Neural cell (in vitro differentiated cells): ENCODE data around the gene THRAP3. TPM values are rescaled to one million over a fixed set of nuclear protein-coding genes. Genes with fewer than 3 reads are reported as not detected.

Experiments used
- H2AFZ ChIP-seq: fragments of 200-600, 300-800 bp; sonication (generic), shearing (Covaris generic); 2 replicates; pipeline ENCODE4 v1.6.0; 2014; ENCODE audit warnings: low read depth, mild to moderate bottlenecking, antibody characterized with exemption, low read length, moderate library complexity
- H3F3A ChIP-seq: fragments of 200-600 bp; shearing (Covaris generic); 2 replicates; pipeline ENCODE4 v1.6.1; 2016; ENCODE audit warnings: mild to moderate bottlenecking, moderate library complexity, mixed read lengths, antibody characterized with exemption, low read length; ENCODE audit not compliant: insufficient read depth, poor library complexity, severe bottlenecking
- H3K27ac ChIP-seq: fragments of 200-600, 300-800 bp; sonication (generic), shearing (Covaris generic); 2 replicates; pipeline ENCODE4 v1.5.1; 2014; ENCODE audit warnings: mild to moderate bottlenecking, low read length, moderate library complexity
- H3K27me3 ChIP-seq: fragments of 300-800, 200-600 bp; sonication (generic), shearing (Covaris generic); 2 replicates; pipeline ENCODE4 v1.6.0; 2014; ENCODE audit warnings: mild to moderate bottlenecking, low read depth, low read length, moderate library complexity; ENCODE audit not compliant: insufficient read depth
- H3K36me3 ChIP-seq: fragments of 300-800, 200-600 bp; sonication (generic), shearing (Covaris generic); 2 replicates; pipeline ENCODE4 v1.5.1; 2014; ENCODE audit warnings: mild to moderate bottlenecking, antibody characterized with exemption, low read length, moderate library complexity; ENCODE audit not compliant: insufficient read depth
- H3K4me2 ChIP-seq: fragments of 300-800, 200-600 bp; sonication (generic), shearing (Covaris generic); 2 replicates; pipeline ENCODE4 v1.6.0; 2014; ENCODE audit warnings: mild to moderate bottlenecking, low read length
- H3K4me3 ChIP-seq: fragments of 300-800, 200-600 bp; sonication (generic), shearing (Covaris generic); 2 replicates; pipeline ENCODE4 v1.5.1; 2014; ENCODE audit warnings: mild to moderate bottlenecking, low read length, moderate library complexity
- H3K79me2 ChIP-seq: fragments of 200-600 bp; shearing (Covaris generic); replicated peaks from 2 replicates; pipeline ENCODE4 v1.6.0; 2014; ENCODE audit warnings: mild to moderate bottlenecking, low read length, moderate library complexity; ENCODE audit not compliant: insufficient read depth
- H3K9ac ChIP-seq: fragments of 300-800, 200-600 bp; sonication (generic), shearing (Covaris generic); 2 replicates; pipeline ENCODE4 v1.6.1; 2016; ENCODE audit warnings: mild to moderate bottlenecking, low read length, mixed read lengths
- H3K9me2 ChIP-seq: fragments of 200-600 bp; shearing (Covaris generic); 2 replicates; pipeline ENCODE4 v1.6.1; 2016; ENCODE audit warnings: mild to moderate bottlenecking, low read length, mixed read lengths; ENCODE audit not compliant: insufficient read depth
- H3K9me3 ChIP-seq: fragments of 200-600, 300-800 bp; sonication (generic), shearing (Covaris generic); 2 replicates; pipeline ENCODE4 v1.6.1; 2016; ENCODE audit warnings: mild to moderate bottlenecking, mixed run types, low read length, moderate library complexity, mixed read lengths
- H4K20me1 ChIP-seq: fragments of 200-600 bp; shearing (Covaris generic); 2 replicates; pipeline ENCODE4 v1.6.1; 2016; ENCODE audit warnings: mild to moderate bottlenecking, mixed run types; ENCODE audit not compliant: insufficient read depth
- EP300 ChIP-seq: fragments of 450-650 bp; conservative IDR thresholded peaks from 2 replicates; pipeline ENCODE4 v1.6.1; 2014; ENCODE audit warnings: antibody characterized with exemption, mild to moderate bottlenecking, moderate library complexity; ENCODE audit not compliant: poor library complexity, severe bottlenecking
- EZH2 ChIP-seq: fragments of 200-600, 300-800 bp; shearing (Covaris generic), sonication (generic); IDR thresholded peaks from 2 replicates; pipeline ENCODE4 v1.6.1; 2014; ENCODE audit warnings: antibody characterized with exemption, low read length, borderline replicate concordance, mild to moderate bottlenecking; ENCODE audit not compliant: insufficient read depth, poor library complexity, severe bottlenecking
- MXI1 ChIP-seq: fragments of 450-650 bp; conservative IDR thresholded peaks from 2 replicates; pipeline ENCODE4 v1.6.1; 2014; ENCODE audit warnings: antibody characterized with exemption, mild to moderate bottlenecking; ENCODE audit not compliant: poor library complexity, severe bottlenecking
- POLR2AphosphoS5 ChIP-seq: IDR thresholded peaks from 2 replicates; pipeline ENCODE4 v1.6.1; 2012
- RAD21 ChIP-seq: fragments of 450-650 bp; conservative IDR thresholded peaks from 2 replicates; pipeline ENCODE4 v1.6.1; 2014; ENCODE audit warnings: antibody characterized with exemption, mild to moderate bottlenecking, moderate library complexity
- SMC3 ChIP-seq: fragments of 450-650 bp; conservative IDR thresholded peaks from 2 replicates; pipeline ENCODE4 v1.6.1; 2014; ENCODE audit warnings: antibody characterized with exemption, mild to moderate bottlenecking, moderate library complexity; ENCODE audit not compliant: poor library complexity
- TAF1 ChIP-seq: IDR thresholded peaks from 2 replicates; pipeline ENCODE4 v1.6.1; 2012; ENCODE audit warnings: low read depth
- polyA plus RNA-seq: library from polyadenylated mRNA; depleted of rRNA; stranded (reverse); fragments of >200 nt; gene quantifications from 2 replicates; pipeline ENCODE4 v1.2.3, GENCODE V29; 2014
- TF ChIP-seq, protein P1 (sequence below): fragments of 450-650 bp; IDR thresholded peaks from 2 replicates; pipeline ENCODE4 v1.5.1; 2014; ENCODE audit warnings: antibody characterized with exemption, mild to moderate bottlenecking, moderate library complexity; ENCODE audit not compliant: poor library complexity, severe bottlenecking
- TF ChIP-seq, protein P2 (sequence below): IDR thresholded peaks from 2 replicates; pipeline ENCODE4 v1.6.1; 2012; ENCODE audit warnings: borderline replicate concordance

Gene THRAP3
- polyA plus RNA-seq, 1 donor from 2014 or later: 54.4 TPM

DNA sequence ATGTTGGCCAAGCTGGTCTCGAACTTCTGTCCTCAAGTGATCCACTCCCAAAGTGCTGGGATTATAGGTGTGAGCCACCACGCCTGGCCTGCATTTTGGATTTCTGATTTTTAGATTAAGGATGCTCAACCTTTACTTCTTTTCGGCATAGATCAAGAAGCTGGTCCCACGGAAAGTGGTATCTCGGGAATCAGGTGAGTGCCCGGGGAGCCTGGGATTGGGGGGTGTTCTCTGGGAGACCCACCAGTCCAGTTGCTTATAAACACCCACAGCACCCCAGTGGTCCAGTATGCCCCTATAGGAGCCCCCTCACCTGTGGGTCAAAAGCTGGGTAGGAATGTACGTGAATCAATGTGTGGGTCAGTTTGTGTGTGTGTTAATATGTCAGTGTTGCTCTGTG lies 85.2 kb downstream of the THRAP3 start:
- no peak overlapping the region for H3K4me3 ChIP-seq
- H3K27me3 ChIP-seq: no peaks in the 10 kb centered on the region
- H3F3A ChIP-seq: no peaks in the 10 kb centered on the region
- no peaks in the 10 kb centered on the region for H3K36me3 ChIP-seq
- H3K79me2 ChIP-seq: no peaks in the 10 kb centered on the region
- no peaks in the 10 kb centered on the region for H3K9me3 ChIP-seq
- no peaks in the 10 kb centered on the region for H4K20me1 ChIP-seq
- no peak overlapping the region for H3K27ac ChIP-seq
- TF ChIP-seq, protein P1, sequence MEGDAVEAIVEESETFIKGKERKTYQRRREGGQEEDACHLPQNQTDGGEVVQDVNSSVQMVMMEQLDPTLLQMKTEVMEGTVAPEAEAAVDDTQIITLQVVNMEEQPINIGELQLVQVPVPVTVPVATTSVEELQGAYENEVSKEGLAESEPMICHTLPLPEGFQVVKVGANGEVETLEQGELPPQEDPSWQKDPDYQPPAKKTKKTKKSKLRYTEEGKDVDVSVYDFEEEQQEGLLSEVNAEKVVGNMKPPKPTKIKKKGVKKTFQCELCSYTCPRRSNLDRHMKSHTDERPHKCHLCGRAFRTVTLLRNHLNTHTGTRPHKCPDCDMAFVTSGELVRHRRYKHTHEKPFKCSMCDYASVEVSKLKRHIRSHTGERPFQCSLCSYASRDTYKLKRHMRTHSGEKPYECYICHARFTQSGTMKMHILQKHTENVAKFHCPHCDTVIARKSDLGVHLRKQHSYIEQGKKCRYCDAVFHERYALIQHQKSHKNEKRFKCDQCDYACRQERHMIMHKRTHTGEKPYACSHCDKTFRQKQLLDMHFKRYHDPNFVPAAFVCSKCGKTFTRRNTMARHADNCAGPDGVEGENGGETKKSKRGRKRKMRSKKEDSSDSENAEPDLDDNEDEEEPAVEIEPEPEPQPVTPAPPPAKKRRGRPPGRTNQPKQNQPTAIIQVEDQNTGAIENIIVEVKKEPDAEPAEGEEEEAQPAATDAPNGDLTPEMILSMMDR: no peak
- no peak for TF ChIP-seq MXI1
- TF ChIP-seq EP300: no peak
- TF ChIP-seq SMC3: no peak
- no peak for TF ChIP-seq EZH2
- TF ChIP-seq, protein P2, sequence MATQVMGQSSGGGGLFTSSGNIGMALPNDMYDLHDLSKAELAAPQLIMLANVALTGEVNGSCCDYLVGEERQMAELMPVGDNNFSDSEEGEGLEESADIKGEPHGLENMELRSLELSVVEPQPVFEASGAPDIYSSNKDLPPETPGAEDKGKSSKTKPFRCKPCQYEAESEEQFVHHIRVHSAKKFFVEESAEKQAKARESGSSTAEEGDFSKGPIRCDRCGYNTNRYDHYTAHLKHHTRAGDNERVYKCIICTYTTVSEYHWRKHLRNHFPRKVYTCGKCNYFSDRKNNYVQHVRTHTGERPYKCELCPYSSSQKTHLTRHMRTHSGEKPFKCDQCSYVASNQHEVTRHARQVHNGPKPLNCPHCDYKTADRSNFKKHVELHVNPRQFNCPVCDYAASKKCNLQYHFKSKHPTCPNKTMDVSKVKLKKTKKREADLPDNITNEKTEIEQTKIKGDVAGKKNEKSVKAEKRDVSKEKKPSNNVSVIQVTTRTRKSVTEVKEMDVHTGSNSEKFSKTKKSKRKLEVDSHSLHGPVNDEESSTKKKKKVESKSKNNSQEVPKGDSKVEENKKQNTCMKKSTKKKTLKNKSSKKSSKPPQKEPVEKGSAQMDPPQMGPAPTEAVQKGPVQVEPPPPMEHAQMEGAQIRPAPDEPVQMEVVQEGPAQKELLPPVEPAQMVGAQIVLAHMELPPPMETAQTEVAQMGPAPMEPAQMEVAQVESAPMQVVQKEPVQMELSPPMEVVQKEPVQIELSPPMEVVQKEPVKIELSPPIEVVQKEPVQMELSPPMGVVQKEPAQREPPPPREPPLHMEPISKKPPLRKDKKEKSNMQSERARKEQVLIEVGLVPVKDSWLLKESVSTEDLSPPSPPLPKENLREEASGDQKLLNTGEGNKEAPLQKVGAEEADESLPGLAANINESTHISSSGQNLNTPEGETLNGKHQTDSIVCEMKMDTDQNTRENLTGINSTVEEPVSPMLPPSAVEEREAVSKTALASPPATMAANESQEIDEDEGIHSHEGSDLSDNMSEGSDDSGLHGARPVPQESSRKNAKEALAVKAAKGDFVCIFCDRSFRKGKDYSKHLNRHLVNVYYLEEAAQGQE: no peak
- TF ChIP-seq POLR2AphosphoS5: no peak
- TF ChIP-seq RAD21: no peak
- TF ChIP-seq TAF1: no peak
- H2AFZ ChIP-seq: no peak overlapping the region
- no peaks in the 10 kb centered on the region for H3K9me2 ChIP-seq
- no peak overlapping the region for H3K4me2 ChIP-seq
- H3K9ac ChIP-seq: no peak overlapping the region

DNA sequence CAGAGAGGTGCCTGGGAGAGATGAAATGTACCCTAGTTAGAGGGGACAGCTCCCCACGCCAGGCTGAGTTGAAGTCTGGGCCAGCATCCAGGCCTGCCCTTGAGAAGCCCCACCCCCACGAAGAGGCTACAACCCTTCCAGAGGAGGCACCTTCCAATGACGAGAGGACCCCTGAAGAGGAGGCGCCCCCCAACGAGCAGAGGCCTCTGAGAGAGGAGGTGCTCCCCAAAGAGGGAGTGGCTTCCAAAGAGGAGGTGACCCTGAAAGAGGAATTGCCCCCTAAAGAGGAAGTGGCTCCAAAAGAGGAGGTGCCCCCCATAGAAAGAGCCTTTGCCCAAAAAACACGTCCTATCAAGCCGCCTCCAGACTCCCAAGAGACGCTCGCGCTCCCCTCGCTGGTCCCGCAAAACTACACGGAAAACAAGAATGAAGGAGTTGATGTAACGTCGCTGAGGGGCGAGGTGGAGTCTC lies 96.1 kb downstream of the THRAP3 start:
- Histone ChIP-seq H3F3A (no peaks in the 10 kb centered on the region), H3K36me3 (no peaks in the 10 kb centered on the region), H3K9ac (no peak overlapping the region), H3K9me2 (no peaks in the 10 kb centered on the region), H3K79me2 (no peaks in the 10 kb centered on the region), H3K4me2 (no peak overlapping the region), H2AFZ (no peak overlapping the region), H3K4me3 (no peak overlapping the region), H3K27me3 (peaks cover 37% of the 10 kb centered on the region), H4K20me1 (no peaks in the 10 kb centered on the region), H3K27ac (no peak overlapping the region), H3K9me3 (no peaks in the 10 kb centered on the region)
- TF ChIP-seq SMC3 (no peak), RAD21 (no peak), MXI1 (no peak), POLR2AphosphoS5 (no peak), EP300 (no peak), TAF1 (no peak), EZH2 (no peak)
- TF ChIP-seq, protein P2: no peak
- TF ChIP-seq, protein P1: no peak
